HG02763 (cell line): ENCODE results near the gene MOCOS.
"Not testable (repeated sequence)": the region's sequence is repeated elsewhere in the genome, so short reads cannot be mapped to it uniquely, and the experiment has no call there.

Experiments
- ATAC-seq: cut with Tn5 transposase; IDR thresholded peaks from one replicate; pipeline ENCODE4 v1.9.1; 2021; ENCODE audit warnings: mild to moderate bottlenecking, moderate library complexity; ENCODE audit not compliant: unreplicated experiment

MOCOS gene

GRCh38 chr18:36187193-36187825 lies at the start of gene MOCOS:
MOCOS (plus strand) TSS chr18:36187497; CDS start chr18:36187540, 43 bp downstream.
- peak; percentile 63 for ATAC-seq

GRCh38 chr18:36139245-36139644 lies 48.1 kb upstream of the MOCOS start:
- ATAC-seq, result no peak

GRCh38 chr18:36141576-36141975 lies 45.7 kb upstream of the MOCOS start:
- no peak for ATAC-seq

GRCh38 chr18:36142751-36143150 lies 44.5 kb upstream of the MOCOS start:
- ATAC-seq, result no peak

GRCh38 chr18:36143391-36143790 lies 43.9 kb upstream of the MOCOS start:
- ATAC-seq, result no peak

GRCh38 chr18:36149514-36150289 lies 37.6 kb upstream of the MOCOS start:
- ATAC-seq, result peak; percentile 89

- ATAC-seq, result no peak
These were observed 34.5 kb upstream of the MOCOS start for GRCh38 chr18:36152781-36153180.

GRCh38 chr18:36153203-36153602 lies 34.1 kb upstream of the MOCOS start:
- ATAC-seq, result no peak

GRCh38 chr18:36153771-36154170 lies 33.5 kb upstream of the MOCOS start:
- ATAC-seq, result no peak

GRCh38 chr18:36155851-36156757 lies 31.2 kb upstream of the MOCOS start:
- ATAC-seq, result no peak

GRCh38 chr18:36157441-36157840 lies 29.9 kb upstream of the MOCOS start:
- ATAC-seq, result no peak

- ATAC-seq, result no peak
These were observed 28.9 kb upstream of the MOCOS start for GRCh38 chr18:36158266-36158867.

- no peak for ATAC-seq
These were observed 26.3 kb upstream of the MOCOS start for GRCh38 chr18:36160959-36161371.

GRCh38 chr18:36162981-36163380 lies 24.3 kb upstream of the MOCOS start:
- no peak for ATAC-seq

- no peak for ATAC-seq
These were observed 19.5 kb upstream of the MOCOS start for GRCh38 chr18:36167692-36168218.

GRCh38 chr18:36168296-36168695 lies 19.0 kb upstream of the MOCOS start:
- not testable (repeated sequence) for ATAC-seq

- no peak for ATAC-seq
These were observed 17.4 kb upstream of the MOCOS start for GRCh38 chr18:36169938-36170337.

GRCh38 chr18:36175481-36175880 lies 11.8 kb upstream of the MOCOS start:
- no peak for ATAC-seq

- no peak for ATAC-seq
These were observed 11.1 kb upstream of the MOCOS start for GRCh38 chr18:36176177-36176584.

- ATAC-seq, result no peak
These were observed 10.6 kb upstream of the MOCOS start for GRCh38 chr18:36176711-36177110.

- no peak for ATAC-seq
These were observed 9.4 kb upstream of the MOCOS start for GRCh38 chr18:36177913-36178312.
